Brain microvascular endothelial cell (primary cell): ENCODE results near the gene SUN3.
"Not testable (repeated sequence)": the region's sequence is repeated elsewhere in the genome, so short reads cannot be mapped to it uniquely, and the experiment has no call there.

Experiments
- DNase-seq: peaks from one replicate; pipeline ENCODE4 v3.0.0-alpha.2; 2020
- H3K27ac ChIP-seq: fragments of 250-450 bp; sonication (Bioruptor Pico); 2 replicates; pipeline ENCODE4 v1.5.1; 2020; ENCODE audit warnings: mild to moderate bottlenecking, moderate library complexity
- H3K27me3 ChIP-seq: fragments of 250-450 bp; sonication (Bioruptor Pico); replicated peaks from 2 replicates; pipeline ENCODE4 v1.5.1; 2020; ENCODE audit warnings: mild to moderate bottlenecking
- H3K36me3 ChIP-seq: fragments of 250-450 bp; sonication (Bioruptor Pico); replicated peaks from 2 replicates; pipeline ENCODE4 v1.5.1; 2020; ENCODE audit warnings: mild to moderate bottlenecking
- H3K4me3 ChIP-seq: 2 replicates; pipeline ENCODE4 v1.5.1; 2011; ENCODE audit warnings: low read depth, mild to moderate bottlenecking, control low read depth, low read length, moderate library complexity
- CTCF ChIP-seq: IDR thresholded peaks from 2 replicates; pipeline ENCODE4 v1.5.1; 2011; ENCODE audit warnings: low read depth, mild to moderate bottlenecking, moderate library complexity, low read length, control low read depth, inconsistent platforms; ENCODE audit errors: missing control alignments
- in situ Hi-C: cut with HindIII; loops from 2 replicates; pipeline ENCODE4 v1.10.0; 2017; ENCODE audit warnings: low sequenced_read_pairs, low pct_ligation_motif_present

The SUN3 gene

GRCh38 chr7:47982610-47983009 lies 46.3 kb downstream of the SUN3 start:
- no peaks in the 10 kb centered on the region for H3K27me3 ChIP-seq
- H3K36me3 ChIP-seq = peaks cover 4% of the 10 kb centered on the region
- H3K4me3 ChIP-seq = no peak overlapping the region
- H3K27ac ChIP-seq = no peak overlapping the region
- no peak for TF ChIP-seq CTCF
- DNase-seq = no peak
- in situ Hi-C loops = loop anchor here (25.0 kb wide), 1 partner anchor 130 kb away; no protein-coding TSS in a partner anchor

GRCh38 chr7:47980648-47981047 lies 48.3 kb downstream of the SUN3 start:
- peaks cover 21% of the 10 kb centered on the region for H3K36me3 ChIP-seq
- not testable (repeated sequence) for H3K27ac ChIP-seq, H3K27me3 ChIP-seq, DNase-seq, H3K4me3 ChIP-seq
- in situ Hi-C loops = loop anchor here (25.0 kb wide), 1 partner anchor 132 kb away; no protein-coding TSS in a partner anchor

- TF ChIP-seq CTCF = no peak
- H3K4me3 ChIP-seq = peak overlapping the region; percentile 81
- no peak for DNase-seq
- in situ Hi-C loops = loop anchor here (25.0 kb wide), 1 partner anchor 132 kb away; no protein-coding TSS in a partner anchor
- H3K27ac ChIP-seq = no peak overlapping the region
- no peaks in the 10 kb centered on the region for H3K27me3 ChIP-seq
- H3K36me3 ChIP-seq = peaks cover 24% of the 10 kb centered on the region
These were observed 49.1 kb downstream of the SUN3 start for GRCh38 chr7:47979832-47980181.

- no peak for TF ChIP-seq CTCF
- in situ Hi-C loops = loop anchor here (25.0 kb wide), 1 partner anchor 133 kb away; no protein-coding TSS in a partner anchor
- Histone ChIP-seq H3K36me3 (peaks cover 30% of the 10 kb centered on the region), H3K27me3 (no peaks in the 10 kb centered on the region), H3K27ac (peak within 1 kb of the TSS; percentile 45), H3K4me3 (peak within 1 kb of the TSS; percentile 81)
- peak; percentile 76 for DNase-seq
These were observed 49.6 kb downstream of the SUN3 start, which contains the start of gene HUS1 for GRCh38 chr7:47979145-47979831. Gene HUS1, minus strand, starts transcription at chr7:47979615. Its CDS starts 96 bp downstream, at chr7:47979519.

- no peaks in the 10 kb centered on the region for H3K27me3 ChIP-seq
- no peak for TF ChIP-seq CTCF
These were observed 50.1 kb downstream of the SUN3 start for GRCh38 chr7:47978790-47979144.

GRCh38 chr7:47973739-47974138 lies 55.2 kb downstream of the SUN3 start:
- Histone ChIP-seq H3K4me3 (no peak overlapping the region), H3K27ac (no peak overlapping the region), H3K27me3 (no peaks in the 10 kb centered on the region), H3K36me3 (peaks cover 45% of the 10 kb centered on the region)
- DNase-seq = no peak
- in situ Hi-C loops = no loop called here
- TF ChIP-seq CTCF = no peak

More at GRCh38 chr7:47978790-47979144, 50.1 kb downstream of the SUN3 start:
- peaks cover 35% of the 10 kb centered on the region for H3K36me3 ChIP-seq
- no peak overlapping the region for H3K27ac ChIP-seq
- peak overlapping the region; percentile 81 for H3K4me3 ChIP-seq
- in situ Hi-C loops = loop anchor here (25.0 kb wide), 1 partner anchor 134 kb away; no protein-coding TSS in a partner anchor
- DNase-seq = no peak
